GM19452 (cell line): ENCODE data around the gene CACNB4.

ENCODE experiments used
- ATAC-seq: cut with Tn5 transposase; IDR thresholded peaks from one replicate; pipeline ENCODE4 v1.9.1; 2021; ENCODE audit not compliant: unreplicated experiment

Gene CACNB4

DNA sequence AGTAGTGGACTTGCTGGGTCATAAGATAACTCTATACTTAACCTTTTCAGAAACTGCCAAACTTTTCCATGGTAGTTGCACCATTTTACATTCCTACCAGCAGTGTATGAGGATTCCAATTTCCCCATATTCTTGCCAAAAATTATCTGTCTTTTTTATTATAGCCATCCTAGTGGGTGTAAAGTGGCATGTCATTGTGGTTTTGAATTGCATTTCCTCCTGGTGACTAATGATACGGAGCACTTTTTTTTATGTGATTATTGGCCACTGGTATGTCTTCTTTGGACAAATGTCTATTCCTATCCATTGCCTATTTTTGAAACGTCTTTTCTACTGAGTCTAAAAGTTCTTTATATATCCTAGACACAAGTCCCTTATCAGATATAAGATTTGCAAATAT lies 44.3 kb downstream of the CACNB4 start:
- ATAC-seq = no peak

DNA sequence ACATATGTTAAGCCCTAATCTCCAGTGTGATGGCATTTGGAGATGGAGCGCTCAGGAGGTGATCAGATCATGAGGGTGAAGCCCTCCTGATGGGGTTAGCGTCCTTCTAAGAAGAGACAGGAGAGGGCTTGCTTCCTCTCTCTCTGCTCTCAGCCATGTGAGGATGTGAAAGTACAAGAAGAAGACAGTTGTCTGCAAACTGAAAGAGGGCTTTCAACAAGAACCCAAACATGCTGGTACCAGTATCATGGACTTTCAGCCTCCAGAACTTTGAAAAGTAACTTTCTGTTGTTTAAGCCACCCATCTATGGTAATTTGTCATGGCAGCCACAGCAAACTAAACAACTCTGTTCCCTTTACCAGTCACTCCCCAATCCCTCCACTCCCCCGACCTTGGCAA lies 47.4 kb downstream of the CACNB4 start:
- no peak for ATAC-seq

DNA sequence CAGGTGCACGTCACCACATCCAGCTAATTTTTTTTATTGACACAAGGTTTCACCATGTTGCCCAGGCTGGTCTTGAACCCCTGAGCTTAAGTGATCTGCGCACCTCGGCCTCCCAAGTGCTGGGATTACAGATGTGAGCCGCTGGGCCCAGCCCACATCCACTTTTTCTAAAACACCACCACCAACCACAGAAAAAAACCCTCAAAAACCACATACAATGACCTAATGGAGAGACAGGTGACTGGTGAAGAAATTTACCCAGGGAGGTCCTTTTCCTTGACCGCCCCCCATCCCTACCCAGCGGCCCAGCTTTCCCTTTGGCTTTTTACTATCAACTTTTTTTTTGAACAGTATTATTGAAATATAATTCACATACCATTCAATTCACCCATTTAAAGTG lies 47.9 kb downstream of the CACNB4 start:
- no peak for ATAC-seq

DNA sequence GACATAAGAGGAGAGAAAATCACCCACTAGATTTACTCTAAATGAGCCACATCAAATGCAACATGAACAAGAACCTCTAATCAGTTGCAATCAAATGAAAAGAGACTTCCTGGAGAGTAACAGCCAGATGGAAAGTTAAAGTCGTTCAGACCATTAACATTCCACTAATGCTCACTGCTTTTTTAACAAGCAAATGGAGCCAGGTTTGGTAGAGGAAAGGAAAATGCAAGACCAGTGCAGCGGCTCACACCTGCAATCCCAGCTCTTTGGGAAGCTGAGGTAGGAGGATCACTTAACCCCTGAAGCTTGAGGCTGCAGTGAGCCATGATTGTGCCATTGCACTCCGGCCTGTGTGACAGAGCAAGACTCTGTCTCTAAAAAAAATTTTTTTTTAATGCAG lies 48.5 kb downstream of the CACNB4 start:
- no peak for ATAC-seq

DNA sequence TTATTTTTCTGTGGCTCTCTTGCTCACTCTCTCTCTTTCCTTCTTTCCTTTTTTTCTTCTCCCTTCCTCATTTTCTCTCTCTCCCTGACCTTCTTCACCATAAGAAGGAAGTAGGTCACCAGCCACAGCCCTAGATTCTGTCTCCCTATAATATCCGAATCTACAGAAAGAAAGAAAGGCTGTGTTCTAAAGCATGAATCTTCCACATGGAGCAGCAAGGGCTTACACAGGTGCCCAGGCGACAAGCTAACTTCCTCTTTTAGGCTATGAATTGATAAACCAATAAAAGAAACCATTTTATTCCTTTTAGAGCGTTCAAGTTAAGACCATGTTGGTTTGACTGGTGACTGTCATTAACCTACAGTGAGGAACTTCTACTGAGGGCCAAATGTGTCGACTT lies 49.3 kb downstream of the CACNB4 start:
- no peak for ATAC-seq

DNA sequence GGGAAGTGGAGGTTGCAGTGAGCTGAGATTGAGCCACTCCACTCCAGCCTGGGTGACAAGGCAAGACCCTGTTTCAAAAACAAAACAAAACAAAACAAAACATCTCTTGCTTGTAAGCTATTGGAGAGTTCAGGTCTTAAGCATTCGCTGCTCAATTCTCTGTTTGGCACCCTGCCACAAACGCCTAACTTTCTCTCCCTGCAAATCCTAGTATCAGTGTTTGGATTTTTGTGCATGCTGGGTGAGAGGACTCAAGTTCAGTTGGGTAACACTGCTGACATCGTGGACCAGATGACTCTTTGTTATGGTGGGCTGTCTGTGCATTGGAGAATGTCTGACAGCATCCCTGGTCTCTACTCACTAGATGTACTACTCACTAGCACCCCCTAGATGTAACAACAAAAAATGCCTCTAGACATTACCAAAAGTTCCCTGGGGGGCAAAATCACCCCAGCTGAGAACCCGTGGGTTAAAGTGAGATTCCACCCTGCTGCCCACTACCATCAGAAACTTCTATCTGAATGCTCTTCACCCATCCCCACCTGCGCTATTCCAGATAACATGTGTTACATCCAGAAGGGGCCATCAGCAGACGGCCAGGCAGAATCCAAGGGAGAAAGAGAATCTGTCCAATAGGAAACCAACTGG lies 50.9 kb downstream of the CACNB4 start:
- ATAC-seq = no peak

DNA sequence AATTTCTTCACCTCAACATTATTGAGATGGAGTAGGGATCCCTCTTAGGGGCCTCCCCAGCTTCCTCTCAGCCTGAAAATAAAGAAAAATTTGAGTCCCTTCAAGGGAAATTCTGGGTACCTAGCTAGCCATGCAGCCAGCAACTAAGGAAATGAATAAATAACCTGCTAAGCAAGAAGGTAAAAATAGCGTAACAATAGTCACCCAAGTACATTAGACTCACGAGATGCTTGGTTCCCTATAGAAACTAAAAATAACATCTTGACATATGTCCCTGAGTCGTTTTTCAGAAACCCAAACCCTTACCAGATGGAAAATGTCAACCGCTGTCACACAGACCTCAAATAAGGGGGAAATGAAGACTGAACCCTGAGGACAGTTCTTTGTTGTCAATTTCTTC lies 51.9 kb downstream of the CACNB4 start:
- ATAC-seq = peak; percentile 57

DNA sequence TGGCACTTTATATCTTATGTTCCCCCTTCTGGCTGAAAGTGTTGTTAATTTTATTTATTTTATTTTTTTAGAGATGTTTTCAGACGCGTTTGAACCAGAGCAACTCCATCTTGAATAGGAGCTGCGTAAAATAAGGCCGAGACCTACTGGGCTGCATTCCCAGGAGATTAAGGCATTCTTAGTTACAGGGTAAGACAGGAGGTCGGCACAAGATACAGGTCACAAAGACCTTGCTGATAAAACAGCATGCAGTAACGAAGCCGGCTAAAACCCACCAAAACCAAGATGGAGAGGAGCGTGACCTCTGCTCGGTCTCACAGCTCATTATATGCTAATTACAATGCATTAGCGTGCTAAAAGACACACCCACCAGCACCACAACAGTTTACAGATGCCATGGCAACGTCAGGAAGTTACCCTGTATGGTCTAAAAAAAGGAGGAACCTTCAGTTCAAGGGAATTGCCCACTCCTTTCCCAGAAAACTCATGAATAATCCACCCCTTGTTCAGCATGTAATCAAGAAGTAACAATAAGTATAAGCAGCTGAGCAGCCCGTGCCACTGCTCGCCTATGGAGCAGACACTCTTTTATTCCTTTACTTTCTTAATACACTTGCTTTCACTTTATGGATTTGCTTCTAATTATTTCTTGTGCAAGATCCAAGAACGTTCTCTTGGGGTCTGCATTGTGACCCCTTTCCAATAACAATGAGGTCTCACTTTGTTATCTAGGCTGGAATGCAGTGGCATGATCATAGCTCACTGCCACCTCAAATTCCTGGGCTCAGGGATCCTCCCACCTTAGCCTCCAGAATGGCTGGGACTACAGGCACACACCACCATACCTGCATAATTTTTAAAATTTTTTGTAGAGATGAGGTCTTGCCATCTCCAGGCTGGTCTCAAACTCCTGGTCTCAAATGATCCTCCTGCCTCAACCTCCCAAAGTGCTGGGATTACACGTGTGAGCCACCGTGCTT lies 55.9 kb downstream of the CACNB4 start:
- ATAC-seq = no peak

DNA sequence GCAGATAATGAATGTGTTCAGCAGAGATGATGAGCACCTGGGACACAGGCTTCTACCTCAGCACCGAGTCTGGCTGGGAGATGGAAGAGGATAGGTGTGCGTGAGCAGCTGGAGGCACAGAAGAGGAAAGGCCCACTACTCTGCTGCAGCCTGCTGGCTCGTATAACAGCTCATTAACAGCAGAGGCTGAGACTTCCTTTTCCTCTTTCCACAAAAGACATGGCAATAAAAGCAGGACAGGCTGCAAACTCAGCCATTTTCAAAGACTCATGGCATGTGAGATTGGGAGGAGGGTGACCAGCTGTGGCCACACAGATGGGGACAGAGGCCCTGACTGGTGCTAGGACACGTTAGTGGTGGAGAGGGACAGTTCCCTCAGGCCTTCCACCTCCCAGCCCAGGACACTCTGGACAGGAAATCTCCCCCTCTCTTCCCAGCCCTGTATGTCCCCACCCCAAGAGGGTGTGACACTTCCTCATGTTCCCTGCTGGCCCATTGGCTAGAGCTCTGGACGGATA lies 60.3 kb downstream of the CACNB4 start:
- no peak for ATAC-seq

DNA sequence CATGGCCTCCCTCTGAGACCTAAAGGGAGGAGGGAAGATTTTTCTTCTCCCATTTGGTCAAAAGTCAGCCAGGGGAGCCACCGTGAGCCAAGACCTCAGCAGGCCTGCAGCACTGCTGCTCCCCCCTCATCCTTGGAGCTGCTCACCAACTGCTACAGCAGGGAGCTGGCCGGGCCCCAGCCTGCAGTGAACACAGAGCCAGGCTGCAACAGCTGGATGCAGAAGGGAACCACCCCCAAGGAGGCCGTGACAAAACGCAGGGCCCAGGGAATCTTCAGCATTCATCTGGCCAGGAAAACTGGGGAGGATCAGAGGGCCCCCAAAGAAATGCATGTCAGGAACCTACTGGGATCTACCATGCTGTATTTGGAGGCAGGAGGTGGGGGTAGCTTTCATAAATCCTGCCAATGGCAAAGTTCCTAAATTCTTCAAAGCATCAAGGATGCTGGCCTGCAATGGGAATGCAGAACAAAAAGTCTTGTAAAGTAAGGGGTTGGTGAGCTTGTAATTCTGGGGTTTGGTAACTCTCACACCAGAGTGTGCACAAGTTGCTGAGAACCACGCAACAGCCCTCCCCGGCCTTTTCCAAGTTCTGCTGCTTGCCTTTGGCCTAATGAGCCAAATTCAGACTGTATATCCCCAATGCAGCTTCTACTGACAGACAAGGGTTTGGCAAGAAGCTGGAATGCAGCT lies 61.0 kb downstream of the CACNB4 start:
- no peak for ATAC-seq

DNA sequence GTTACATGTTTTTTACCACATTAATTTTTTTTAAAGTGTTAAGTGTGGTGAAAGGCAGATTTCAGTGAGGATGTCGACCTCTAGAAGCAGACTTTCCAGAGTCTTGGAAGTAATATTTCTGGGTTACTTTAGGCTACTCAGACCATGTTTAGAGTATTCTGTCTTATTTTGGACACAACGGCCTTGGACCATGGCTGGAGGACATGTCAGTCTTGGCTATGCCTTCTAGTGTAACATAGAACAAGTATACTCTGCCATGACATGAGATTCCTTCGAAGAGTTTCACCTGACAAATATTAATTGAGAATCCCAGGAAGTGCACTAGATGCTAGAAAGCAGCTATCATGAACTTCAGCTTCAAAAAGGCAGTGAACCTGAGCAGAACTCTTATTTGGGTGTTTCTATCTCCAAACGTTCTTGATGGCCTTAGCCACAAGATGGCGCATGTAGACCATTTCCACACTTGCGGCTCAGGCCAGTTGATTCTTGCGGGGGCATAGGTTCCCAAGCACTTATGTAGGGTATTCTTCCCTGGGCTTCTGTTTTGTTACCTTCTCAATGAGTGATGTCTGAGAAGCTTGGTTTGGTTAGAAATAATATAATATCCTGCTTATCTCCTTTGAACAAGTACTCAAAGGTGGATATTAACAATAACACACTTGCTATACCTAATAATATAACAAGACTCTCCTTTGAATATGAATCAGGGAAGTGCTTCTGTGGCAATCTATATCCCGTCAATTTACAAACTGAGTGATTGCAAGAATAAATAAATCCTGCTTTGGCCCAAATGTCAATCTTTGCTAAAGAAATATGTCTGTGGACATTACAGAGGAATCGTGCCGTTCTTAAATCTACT lies 62.0 kb downstream of the CACNB4 start:
- ATAC-seq = peak; percentile 90

DNA sequence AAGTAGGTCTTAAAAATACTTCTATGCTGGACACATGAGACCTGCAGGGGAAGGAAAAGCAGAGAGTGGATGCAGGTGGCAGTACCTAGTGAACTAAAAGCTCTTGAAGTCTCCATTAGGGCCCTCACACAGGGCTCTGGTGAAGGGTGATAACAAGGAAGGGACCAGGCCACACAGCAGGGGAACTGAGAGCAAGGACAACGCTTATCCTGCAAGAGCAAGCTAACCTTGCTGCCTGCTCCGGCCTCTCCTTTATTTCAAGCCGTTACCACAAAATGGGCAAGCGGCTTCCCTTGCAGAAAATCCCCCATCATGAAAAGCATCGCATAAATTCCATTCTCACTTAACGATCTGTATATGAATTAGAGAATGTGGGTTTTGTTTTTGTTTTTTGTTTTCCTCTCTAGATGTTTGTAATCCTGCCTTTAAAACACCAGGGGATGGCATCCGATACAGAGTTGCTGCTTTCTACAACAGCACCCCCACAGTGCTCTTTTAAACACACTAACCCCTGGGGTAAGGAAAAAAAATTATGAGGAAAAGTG lies 64.5 kb downstream of the CACNB4 start:
- ATAC-seq = no peak

DNA sequence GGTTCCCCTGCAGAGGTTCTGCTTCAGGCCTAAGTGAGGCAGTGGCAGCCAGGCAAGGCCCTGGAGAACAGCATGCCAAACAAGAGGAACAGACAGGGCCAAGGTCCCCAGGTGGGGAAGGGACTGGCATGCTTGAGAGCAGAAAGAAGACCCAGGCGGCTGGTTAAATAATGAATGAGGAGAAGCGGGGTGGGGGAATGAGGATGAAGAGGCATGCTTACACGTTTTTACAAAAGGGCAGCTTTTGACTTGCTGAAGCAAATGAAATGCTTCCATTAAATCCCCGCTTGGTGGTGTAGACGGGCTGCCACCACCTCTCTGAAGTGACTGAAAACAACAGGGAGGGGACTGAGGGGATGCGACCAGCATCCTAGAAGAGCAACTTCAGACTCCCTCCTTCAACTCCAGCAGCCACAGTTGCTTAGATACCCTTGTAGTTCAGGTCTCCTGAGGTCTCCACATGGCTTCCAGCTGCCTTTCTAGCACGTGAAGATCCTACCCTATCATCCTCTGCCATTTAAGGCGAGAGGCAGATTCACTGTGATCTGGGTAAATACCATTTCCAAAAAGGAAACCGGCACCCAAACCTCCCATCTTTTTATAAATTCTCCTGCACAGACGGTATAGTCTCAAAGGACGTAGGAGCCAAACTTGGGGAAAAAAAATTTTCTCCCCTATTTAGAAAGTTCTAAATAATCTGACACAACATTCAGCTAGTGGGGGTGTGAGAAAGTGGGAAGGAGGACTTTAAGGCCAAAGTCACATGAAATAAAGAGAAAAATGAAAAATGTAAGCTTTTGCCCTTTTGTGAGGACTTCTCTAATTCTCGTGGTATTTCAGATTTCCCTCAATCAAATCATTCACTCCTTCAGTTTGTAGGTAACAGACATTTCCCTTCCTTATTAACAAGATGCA lies 65.6 kb downstream of the CACNB4 start:
- no peak for ATAC-seq

DNA sequence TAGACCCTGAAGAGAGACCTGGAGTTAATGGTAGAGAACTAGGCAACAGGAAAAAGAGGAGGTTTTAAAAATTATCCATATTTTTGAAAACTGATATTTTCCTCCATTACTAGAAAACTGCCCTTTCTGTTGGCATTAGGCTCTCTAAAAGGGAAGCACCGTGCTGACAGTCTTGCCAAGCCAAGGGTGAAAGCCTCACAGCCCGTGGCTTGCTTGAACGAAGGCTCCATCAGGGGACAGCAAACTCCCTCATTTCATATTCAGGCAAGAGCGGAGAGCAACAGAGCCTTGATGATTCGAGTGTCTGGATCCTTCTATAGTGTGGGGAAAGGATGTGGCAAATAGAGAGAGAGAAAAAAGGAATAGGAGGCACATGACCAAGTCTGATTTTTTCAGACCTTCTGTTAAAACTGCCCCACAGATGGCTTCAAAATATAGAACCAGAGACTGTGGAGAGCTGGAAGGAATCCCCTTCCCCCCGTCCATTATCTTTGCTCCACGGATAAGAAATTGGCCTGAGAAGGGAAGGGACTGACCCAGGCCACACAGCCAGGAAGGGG lies 67.0 kb downstream of the CACNB4 start:
- peak; percentile 10 for ATAC-seq

DNA sequence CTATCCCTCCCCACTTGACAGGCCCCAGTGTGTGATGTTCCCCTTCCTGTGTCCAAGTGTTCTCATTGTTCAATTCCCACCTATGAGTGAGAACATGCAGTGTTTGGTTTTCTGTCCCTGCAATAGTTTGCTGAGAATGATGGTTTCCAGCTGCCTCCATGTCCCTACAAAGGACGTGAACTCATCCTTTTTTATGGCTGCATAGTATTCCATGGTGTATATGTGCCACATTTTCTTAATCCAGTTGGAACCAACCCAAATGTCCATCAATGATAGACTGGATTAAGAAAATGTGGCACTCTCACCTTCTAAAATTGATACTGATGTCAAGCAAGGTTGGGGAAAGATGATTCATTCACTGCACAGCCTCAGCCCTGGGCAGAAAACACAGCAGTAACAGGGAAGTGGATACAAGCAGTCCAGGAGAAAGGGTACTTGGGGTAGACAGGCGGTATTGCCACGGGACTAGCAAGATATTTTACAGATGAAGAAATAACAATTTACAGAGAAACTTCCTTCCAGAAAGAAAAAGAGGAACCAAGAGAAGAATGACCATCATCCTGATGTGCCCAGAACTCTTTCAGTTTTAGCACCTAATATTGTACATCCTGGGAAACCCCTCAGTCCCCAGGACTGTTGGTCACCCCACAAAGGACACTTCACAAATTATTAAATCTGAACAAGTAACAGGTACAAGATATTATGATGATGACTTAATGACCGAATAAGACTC lies 68.1 kb downstream of the CACNB4 start:
- ATAC-seq = peak; percentile 52

DNA sequence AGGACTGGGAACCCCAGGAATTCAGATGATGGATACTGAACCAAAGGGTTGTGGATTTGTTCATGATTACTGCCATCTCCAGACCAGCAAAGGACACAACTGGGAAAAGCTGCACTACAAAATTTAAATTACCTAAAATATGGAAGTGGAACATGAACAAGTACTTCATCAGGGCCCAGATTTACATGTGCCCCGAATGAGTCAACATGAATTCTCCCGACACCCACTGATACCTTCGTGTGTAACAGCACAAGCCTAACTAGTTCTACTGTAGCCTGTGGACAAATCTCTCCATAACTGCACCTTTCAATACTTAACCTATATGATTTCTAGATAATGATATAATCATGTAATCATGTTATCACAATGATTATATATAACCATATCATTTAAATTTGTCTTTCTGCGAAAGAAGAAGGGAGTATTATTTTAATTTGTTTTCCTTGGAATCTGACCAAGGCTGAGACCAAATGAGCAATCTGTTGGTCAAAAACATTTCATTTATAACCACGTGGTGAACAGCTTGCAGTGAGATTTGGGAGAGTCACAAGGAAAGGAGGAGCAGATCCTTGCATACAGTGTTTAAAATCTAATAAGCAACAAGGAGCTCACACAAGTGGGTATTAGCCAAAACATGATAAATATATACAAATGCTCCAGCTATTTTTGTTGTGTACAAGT lies 70.5 kb downstream of the CACNB4 start:
- ATAC-seq = no peak

DNA sequence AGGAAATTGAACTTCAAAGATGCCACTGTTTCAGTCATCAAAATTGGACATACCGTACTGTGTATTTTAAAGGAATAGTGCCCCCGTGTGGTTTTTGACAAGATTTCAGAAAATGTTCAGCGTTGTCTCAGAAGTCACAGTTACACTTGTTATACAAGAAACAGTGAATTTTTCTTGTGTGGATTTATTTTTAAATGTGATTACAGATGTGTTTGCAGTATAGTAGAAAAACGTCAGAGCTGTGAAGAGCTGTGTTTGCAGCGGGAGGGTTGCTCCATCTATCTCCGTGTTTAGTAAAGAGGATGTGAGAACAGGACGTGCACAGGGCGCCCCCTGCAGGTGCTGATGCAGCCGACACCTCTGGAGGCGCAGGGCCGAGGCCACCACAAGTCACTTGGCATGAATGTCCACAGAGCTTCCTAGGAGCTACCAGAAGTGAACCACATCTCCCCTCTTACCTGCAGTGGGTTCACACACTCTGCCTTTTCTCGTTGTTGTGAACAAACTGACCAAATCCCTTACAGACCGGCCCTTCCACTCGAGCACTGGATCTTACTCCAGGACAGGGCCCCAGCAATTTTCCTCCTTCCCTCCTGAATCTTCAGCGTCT lies 73.1 kb downstream of the CACNB4 start:
- ATAC-seq = peak; percentile 96
